KMS-11 (cell line): Measurements from ENCODE around the gene GPR153.

Experiments
- H2AFZ ChIP-seq: fragments of 200-600 bp; sonication (generic); 2 replicates; pipeline ENCODE4 v1.6.1; 2016; ENCODE audit warnings: antibody characterized with exemption, mixed run types, low read depth
- H3K27ac ChIP-seq: fragments of 200-600 bp; sonication (generic); 2 replicates; pipeline ENCODE4 v1.6.1; 2016; ENCODE audit warnings: mild to moderate bottlenecking, mixed run types
- H3K27me3 ChIP-seq: fragments of 200-600 bp; sonication (generic); 2 replicates; pipeline ENCODE4 v1.6.1; 2017; ENCODE audit warnings: mild to moderate bottlenecking, low read depth, mixed run types, moderate library complexity; ENCODE audit not compliant: insufficient read depth
- H3K36me3 ChIP-seq: fragments of 200-600 bp; sonication (generic); 2 replicates; pipeline ENCODE4 v1.6.1; 2017; ENCODE audit warnings: mild to moderate bottlenecking, mixed run types; ENCODE audit not compliant: insufficient read depth
- H3K4me1 ChIP-seq: fragments of 200-600 bp; sonication (generic); 2 replicates; pipeline ENCODE4 v1.6.1; 2016; ENCODE audit warnings: mild to moderate bottlenecking, low read depth, mixed run types; ENCODE audit not compliant: poor library complexity, severe bottlenecking
- H3K4me2 ChIP-seq: fragments of 200-600 bp; sonication (generic); 2 replicates; pipeline ENCODE4 v1.7.0; 2016; ENCODE audit warnings: mild to moderate bottlenecking, mixed run types
- H3K4me3 ChIP-seq: fragments of 200-600 bp; sonication (generic); IDR thresholded peaks from 2 replicates; pipeline ENCODE4 v1.6.1; 2017; ENCODE audit warnings: low read depth, low read length, mixed read lengths; ENCODE audit not compliant: insufficient read depth
- H3K79me2 ChIP-seq: fragments of 200-600 bp; sonication (generic); 2 replicates; pipeline ENCODE4 v1.6.1; 2016; ENCODE audit warnings: low read depth, mixed run types; ENCODE audit not compliant: insufficient read depth
- H3K9ac ChIP-seq: fragments of 200-600 bp; sonication (generic); 2 replicates; pipeline ENCODE4 v1.6.1; 2016; ENCODE audit warnings: mild to moderate bottlenecking, mixed run types
- H4K20me1 ChIP-seq: fragments of 200-600 bp; sonication (generic); 2 replicates; pipeline ENCODE4 v1.6.1; 2016; ENCODE audit warnings: mild to moderate bottlenecking, mixed run types; ENCODE audit not compliant: insufficient read depth
- CTCF ChIP-seq: fragments of 200-600 bp; sonication (generic); conservative IDR thresholded peaks from 2 replicates; pipeline ENCODE4 v1.6.1; 2017; ENCODE audit warnings: low read depth, mild to moderate bottlenecking, antibody characterized with exemption, low read length, moderate library complexity, mixed read lengths

The GPR153 gene

DNA sequence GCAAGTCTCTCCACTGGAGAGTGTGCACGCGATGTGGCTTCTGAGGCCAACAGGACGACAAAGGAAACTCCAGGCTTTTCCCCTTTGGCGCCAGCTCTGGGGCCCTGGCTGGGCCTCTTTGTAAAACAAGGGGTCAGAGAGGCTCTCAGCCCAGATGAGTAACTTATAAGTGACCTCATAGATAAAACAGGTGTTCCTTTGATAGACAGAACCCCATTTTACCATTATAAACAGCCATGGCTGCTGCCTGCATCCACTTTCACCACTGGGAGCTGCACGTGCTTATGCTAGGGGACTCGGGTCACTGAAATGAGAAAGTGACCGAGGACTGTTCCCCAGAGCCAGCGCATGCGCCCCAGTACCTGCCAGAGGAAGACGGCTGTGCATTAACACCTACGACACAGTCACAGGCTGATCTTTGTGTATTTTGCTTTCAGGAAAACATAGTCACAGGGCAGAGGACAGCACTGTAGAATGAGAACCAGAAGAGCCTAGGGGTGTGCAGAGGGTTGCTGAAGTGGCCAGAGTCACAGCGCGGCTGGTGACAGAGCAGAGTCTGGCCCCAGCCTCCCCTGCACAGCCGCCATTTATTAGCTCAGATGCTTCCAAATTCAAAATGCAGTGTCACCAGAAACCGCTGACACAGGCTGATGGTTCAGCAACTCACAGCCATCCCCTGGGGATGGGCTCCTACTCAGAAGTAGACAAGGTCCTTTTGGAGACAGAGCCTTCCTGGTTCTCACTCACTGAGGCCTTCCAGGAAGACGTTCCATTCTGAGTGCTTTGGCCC is 42.3 kb downstream of the GPR153 start:
- Histone ChIP-seq H3K79me2 (no peaks in the 10 kb centered on the region), H3K27ac (no peak overlapping the region), H3K36me3 (no peaks in the 10 kb centered on the region), H3K4me1 (peaks cover 10% of the 10 kb centered on the region), H3K4me3 (no peak overlapping the region), H3K27me3 (no peaks in the 10 kb centered on the region), H4K20me1 (no peaks in the 10 kb centered on the region), H3K9ac (no peak overlapping the region), H2AFZ (no peak overlapping the region), H3K4me2 (no peak overlapping the region)
- no peak for TF ChIP-seq CTCF

- Histone ChIP-seq H3K4me1 (peaks cover 4% of the 10 kb centered on the region), H3K79me2 (no peaks in the 10 kb centered on the region; the same call in 1 of the 2 replicates), H2AFZ (no peak overlapping the region), H4K20me1 (no peaks in the 10 kb centered on the region), H3K4me3 (no peak overlapping the region), H3K27ac (no peak overlapping the region), H3K9ac (no peak overlapping the region), H3K36me3 (no peaks in the 10 kb centered on the region), H3K27me3 (no peaks in the 10 kb centered on the region), H3K4me2 (no peak overlapping the region)
- no peak for TF ChIP-seq CTCF
Observed at GRCh38 chr1:6212193-6212959, 48.5 kb downstream of the GPR153 start.

DNA sequence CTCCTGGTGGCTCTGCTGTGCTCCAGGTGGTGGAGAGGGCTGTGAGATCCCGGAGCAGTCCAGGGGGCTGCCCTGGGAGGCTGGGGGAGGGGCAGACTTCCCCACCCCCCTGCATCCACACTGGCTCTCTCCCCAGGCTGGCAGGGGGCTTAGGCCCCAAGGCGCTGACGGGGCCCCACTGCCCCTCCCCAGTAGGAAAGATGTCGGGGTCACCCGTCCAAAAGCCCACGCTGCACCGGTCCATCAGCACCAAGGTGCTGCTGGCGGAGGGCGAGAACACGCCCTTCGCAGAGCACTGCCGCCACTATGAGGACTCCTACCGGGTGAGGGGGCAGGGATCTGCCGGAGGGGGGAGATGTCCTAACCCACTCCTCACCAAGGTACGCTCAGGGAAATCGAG is 49.2 kb downstream of the GPR153 start:
- no peaks in the 10 kb centered on the region for H3K27me3 ChIP-seq
- peaks cover 10% of the 10 kb centered on the region for H3K4me1 ChIP-seq
- no peak overlapping the region for H3K27ac ChIP-seq
- no peak for TF ChIP-seq CTCF
- H3K36me3 ChIP-seq: no peaks in the 10 kb centered on the region
- no peak overlapping the region for H2AFZ ChIP-seq
- H3K79me2 ChIP-seq: peaks cover 6% of the 10 kb centered on the region; the same call in 1 of the 2 replicates
- H3K4me3 ChIP-seq: no peak overlapping the region
- no peaks in the 10 kb centered on the region for H4K20me1 ChIP-seq
- no peak overlapping the region for H3K4me2 ChIP-seq
- H3K9ac ChIP-seq: no peak overlapping the region

- Histone ChIP-seq H3K9ac (no peak overlapping the region), H3K4me1 (peaks cover 12% of the 10 kb centered on the region), H4K20me1 (no peaks in the 10 kb centered on the region), H3K4me2 (no peak overlapping the region), H3K27me3 (no peaks in the 10 kb centered on the region), H2AFZ (no peak overlapping the region), H3K27ac (no peak overlapping the region), H3K4me3 (no peak overlapping the region), H3K36me3 (no peaks in the 10 kb centered on the region), H3K79me2 (peaks cover 10% of the 10 kb centered on the region; the same call in 1 of the 2 replicates)
- no peak for TF ChIP-seq CTCF
Observed at GRCh38 chr1:6210591-6211355, 50.1 kb downstream of the GPR153 start.
